ENCODE results near the gene CCL16.

GRCh38 chr17:36016555-36016954 is 35.3 kb upstream of the CCL16 start:
- TF ChIP-seq, protein P1, sequence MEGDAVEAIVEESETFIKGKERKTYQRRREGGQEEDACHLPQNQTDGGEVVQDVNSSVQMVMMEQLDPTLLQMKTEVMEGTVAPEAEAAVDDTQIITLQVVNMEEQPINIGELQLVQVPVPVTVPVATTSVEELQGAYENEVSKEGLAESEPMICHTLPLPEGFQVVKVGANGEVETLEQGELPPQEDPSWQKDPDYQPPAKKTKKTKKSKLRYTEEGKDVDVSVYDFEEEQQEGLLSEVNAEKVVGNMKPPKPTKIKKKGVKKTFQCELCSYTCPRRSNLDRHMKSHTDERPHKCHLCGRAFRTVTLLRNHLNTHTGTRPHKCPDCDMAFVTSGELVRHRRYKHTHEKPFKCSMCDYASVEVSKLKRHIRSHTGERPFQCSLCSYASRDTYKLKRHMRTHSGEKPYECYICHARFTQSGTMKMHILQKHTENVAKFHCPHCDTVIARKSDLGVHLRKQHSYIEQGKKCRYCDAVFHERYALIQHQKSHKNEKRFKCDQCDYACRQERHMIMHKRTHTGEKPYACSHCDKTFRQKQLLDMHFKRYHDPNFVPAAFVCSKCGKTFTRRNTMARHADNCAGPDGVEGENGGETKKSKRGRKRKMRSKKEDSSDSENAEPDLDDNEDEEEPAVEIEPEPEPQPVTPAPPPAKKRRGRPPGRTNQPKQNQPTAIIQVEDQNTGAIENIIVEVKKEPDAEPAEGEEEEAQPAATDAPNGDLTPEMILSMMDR (IDR thresholded peaks at IDR 0.05; ENCODE audit: poor library complexity, severe bottlenecking) = no peak
- TF ChIP-seq RAD21 (conservative IDR thresholded peaks at IDR 0.05) (no peak), REST (IDR thresholded peaks at IDR 0.05; ENCODE audit: borderline replicate concordance) (no peak), EP300 (conservative IDR thresholded peaks at IDR 0.05; ENCODE audit: poor library complexity, severe bottlenecking) (no peak), EZH2 (IDR thresholded peaks at IDR 0.05; ENCODE audit: borderline replicate concordance, insufficient read depth, low read length, poor library complexity, severe bottlenecking) (no peak)
